H1 (cell line): ENCODE measurements around the gene SMIM33. TPM values are rescaled to one million over a fixed set of nuclear protein-coding genes. Genes with fewer than 3 reads are reported as not detected.

Source experiments
- CTCF ChIA-PET: fragments of 300-600 bp; sonication (Branson Sonifier 250); formaldehyde crosslinking; loops from one replicate; lab custom pipeline; 2021; ENCODE audit not compliant: partially characterized antibody; lab: Charles Lee
- POLR2A ChIA-PET: fragments of 300-600 bp; sonication (Branson Sonifier 250); formaldehyde crosslinking; loops from one replicate; lab custom pipeline; 2021; ENCODE audit warnings: inconsistent platforms; ENCODE audit not compliant: partially characterized antibody; lab: Charles Lee
- DNase-seq, 2 experiments: peaks; one replicate each; pipeline versions ENCODE4 v3.0.0 to v3.0.0-alpha.2; 2010 to 2022; ENCODE audit warnings: low spot score in 2 of 2, low read depth in 1 of 2, mixed read lengths in 1 of 2
- FAIRE-seq: peaks from 2 replicates; lab custom pipeline; 2011; peaks lifted over from hg19 to GRCh38; lab: Jason Lieb, UNC
- H2AFZ ChIP-seq: 2 replicates; pipeline ENCODE4 v1.8.1; 2012; ENCODE audit warnings: low read length, inconsistent platforms
- H2AK5ac ChIP-seq: 2 replicates; pipeline ENCODE4 v1.6.1; 2013; ENCODE audit warnings: low read depth, low read length
- H2BK120ac ChIP-seq: replicated peaks from 2 replicates; pipeline ENCODE3; 2013; ENCODE audit warnings: low read depth, low read length, inconsistent platforms
- H2BK12ac ChIP-seq: 2 replicates; pipeline ENCODE4 v1.6.1; 2013; ENCODE audit warnings: low read depth, low read length
- H2BK15ac ChIP-seq: 2 replicates; pipeline ENCODE4 v1.6.1; 2013; ENCODE audit warnings: low read length
- H2BK20ac ChIP-seq: 2 replicates; pipeline ENCODE4 v1.6.1; 2013; ENCODE audit warnings: low read length
- H2BK5ac ChIP-seq: 2 replicates; pipeline ENCODE4 v1.6.1; 2013; ENCODE audit warnings: low read depth, low read length
- H3K14ac ChIP-seq: 2 replicates; pipeline ENCODE4 v1.6.1; 2013; ENCODE audit warnings: inconsistent platforms; ENCODE audit not compliant: insufficient read length
- H3K18ac ChIP-seq: 2 replicates; pipeline ENCODE4 v1.6.1; 2013; ENCODE audit warnings: low read length; ENCODE audit errors: extremely low read depth
- H3K23ac ChIP-seq: 2 replicates; pipeline ENCODE4 v1.6.1; 2013; ENCODE audit warnings: inconsistent platforms; ENCODE audit not compliant: insufficient read length
- H3K23me2 ChIP-seq: 2 replicates; pipeline ENCODE4 v1.6.1; 2013; ENCODE audit warnings: low read depth, low read length
- H3K27ac ChIP-seq: 2 replicates; pipeline ENCODE4 v1.6.1; 2011; ENCODE audit warnings: low read depth, low read length, inconsistent platforms
- H3K27me3 ChIP-seq, 4 experiments: replicated peaks in 1 of 4; 1 replicate in 1 of 4; 2 replicates in 3 of 4; pipeline versions ENCODE4 v1.6.1 to v1.8.1; 2011 to 2013; ENCODE audit warnings: low read length in 3 of 4, mild to moderate bottlenecking in 3 of 4, inconsistent platforms in 2 of 4, mixed read lengths in 2 of 4, moderate library complexity in 1 of 4; ENCODE audit not compliant: control insufficient read depth in 3 of 4, insufficient read depth in 3 of 4; ENCODE audit errors: extremely low read depth in 1 of 4
- H3K36me3 ChIP-seq, 4 experiments: 2 replicates each; pipeline versions ENCODE4 v1.6.1 to v1.8.1; 2011 to 2013; ENCODE audit warnings: mild to moderate bottlenecking in 4 of 4, low read length in 3 of 4, moderate library complexity in 2 of 4, control low read depth in 1 of 4, inconsistent platforms in 1 of 4; ENCODE audit not compliant: insufficient read depth in 4 of 4, control insufficient read depth in 2 of 4
- H3K4ac ChIP-seq: replicated peaks from 2 replicates; pipeline ENCODE3; 2013; ENCODE audit warnings: low read length, low read depth, mixed read lengths, inconsistent platforms; ENCODE audit not compliant: insufficient read length
- H3K4me1 ChIP-seq, 4 experiments: replicated peaks in 1 of 4; 1 replicate in 1 of 4; 2 replicates in 3 of 4; pipeline versions ENCODE4 v1.6.1 to v1.8.1; 2011 to 2013; ENCODE audit warnings: low read length in 3 of 4, inconsistent platforms in 2 of 4, mixed read lengths in 1 of 4; ENCODE audit not compliant: insufficient read depth in 4 of 4, control insufficient read depth in 3 of 4
- H3K4me2 ChIP-seq, 2 experiments: 2 replicates each; pipeline versions ENCODE4 v1.6.1 to v1.8.1; 2011 to 2013; ENCODE audit warnings: low read depth in 2 of 2, low read length in 2 of 2, control low read depth in 1 of 2, inconsistent platforms in 1 of 2, mild to moderate bottlenecking in 1 of 2; ENCODE audit not compliant: insufficient read depth in 1 of 2
- H3K4me3 ChIP-seq, 4 experiments: fragments of 200-600, 300-600 bp in 1 of 4; sonication (generic), shearing (Covaris generic), sonication (Bioruptor Twin) in 1 of 4; 2 replicates each; pipeline versions ENCODE4 v1.5.1 to v1.8.1; 2011 to 2016; ENCODE audit warnings: low read length in 4 of 4, low read depth in 3 of 4, control low read depth in 2 of 4, inconsistent platforms in 2 of 4, mild to moderate bottlenecking in 2 of 4, mixed read lengths in 1 of 4, moderate library complexity in 1 of 4; ENCODE audit not compliant: insufficient read depth in 2 of 4; ENCODE audit errors: extremely low read depth in 1 of 4
- H3K56ac ChIP-seq: replicated peaks from 2 replicates; pipeline ENCODE3; 2013; ENCODE audit warnings: low read depth, mild to moderate bottlenecking, mixed read lengths, low read length, inconsistent platforms; ENCODE audit not compliant: insufficient read length
- H3K79me1 ChIP-seq: 2 replicates; pipeline ENCODE4 v1.6.1; 2013; ENCODE audit warnings: low read depth, low read length, control low read depth
- H3K79me2 ChIP-seq, 2 experiments: 2 replicates each; pipeline versions ENCODE4 v1.6.1 to v1.8.1; 2012 to 2013; ENCODE audit warnings: low read length in 2 of 2, mild to moderate bottlenecking in 2 of 2, inconsistent platforms in 1 of 2; ENCODE audit not compliant: insufficient read depth in 2 of 2, control insufficient read depth in 1 of 2
- H3K9ac ChIP-seq, 4 experiments: replicated peaks in 1 of 4; 1 replicate in 1 of 4; 2 replicates in 3 of 4; pipeline versions ENCODE4 v1.6.1 to v1.8.1; 2011 to 2013; ENCODE audit warnings: low read depth in 3 of 4, low read length in 3 of 4, control low read depth in 2 of 4, mild to moderate bottlenecking in 2 of 4, moderate library complexity in 2 of 4, inconsistent platforms in 1 of 4; ENCODE audit errors: extremely low read depth in 1 of 4
- H3K9me3 ChIP-seq, 2 experiments: 2 replicates each; pipeline versions ENCODE4 v1.6.1 to v1.8.1; 2012 to 2013; ENCODE audit warnings: mild to moderate bottlenecking in 2 of 2, moderate library complexity in 2 of 2, control low read depth in 1 of 2, inconsistent platforms in 1 of 2, low read depth in 1 of 2, low read length in 1 of 2, mixed read lengths in 1 of 2; ENCODE audit not compliant: insufficient read depth in 2 of 2
- H4K20me1 ChIP-seq, 2 experiments: replicated peaks in 1 of 2; 2 replicates each; pipeline versions ENCODE3 to v1.8.1; 2011 to 2013; ENCODE audit warnings: inconsistent platforms in 2 of 2, low read length in 2 of 2, mild to moderate bottlenecking in 1 of 2; ENCODE audit not compliant: insufficient read depth in 2 of 2, control insufficient read depth in 1 of 2
- H4K5ac ChIP-seq: 2 replicates; pipeline ENCODE4 v1.6.1; 2013; ENCODE audit warnings: low read length, low read depth, mixed read lengths, inconsistent platforms; ENCODE audit not compliant: insufficient read length
- H4K8ac ChIP-seq: 2 replicates; pipeline ENCODE4 v1.8.0; 2013; ENCODE audit warnings: mild to moderate bottlenecking, moderate library complexity, low read length, inconsistent platforms; ENCODE audit not compliant: insufficient read depth; ENCODE audit errors: extremely low read depth
- H4K91ac ChIP-seq: replicated peaks from 2 replicates; pipeline ENCODE3; 2013; ENCODE audit warnings: low read length, mixed read lengths, inconsistent platforms; ENCODE audit not compliant: insufficient read length
- BCL11A ChIP-seq, 2 experiments: IDR thresholded peaks; one replicate each; pipeline ENCODE4 v1.6.1; 2011; ENCODE audit warnings: low read depth in 2 of 2, low read length in 2 of 2, mild to moderate bottlenecking in 2 of 2
- CEBPB ChIP-seq: IDR thresholded peaks from 2 replicates; pipeline ENCODE4 v1.6.1; 2012; ENCODE audit warnings: low read depth, low read length
- E2F6 ChIP-seq: IDR thresholded peaks from 2 replicates; pipeline ENCODE4 v1.6.1; 2012; ENCODE audit warnings: inconsistent platforms
- KDM4A ChIP-seq: IDR thresholded peaks from one replicate; pipeline ENCODE4 v1.7.1; 2012; ENCODE audit warnings: low read depth, mild to moderate bottlenecking, moderate library complexity, low read length, inconsistent platforms; ENCODE audit not compliant: severe bottlenecking
- SP2 ChIP-seq: IDR thresholded peaks from 2 replicates; pipeline ENCODE4 v1.6.1; 2012; ENCODE audit warnings: mild to moderate bottlenecking, low read length, inconsistent platforms
- TAF1 ChIP-seq: IDR thresholded peaks from 2 replicates; pipeline ENCODE4 v1.6.1; 2011; ENCODE audit warnings: mild to moderate bottlenecking, low read depth, low read length
- WGBS, 2 experiments: shearing (Covaris generic) in 1 of 2; methylation state at CpG; one replicate each; pipeline versions ENCODE4 v1.1.6 to v1.1.7; 2013 to 2015; ENCODE audit warnings: low lambda C conversion rate in 2 of 2, mixed read lengths in 2 of 2, inconsistent platforms in 1 of 2, low coverage in 1 of 2, missing lambda C conversion rate in 1 of 2; ENCODE audit not compliant: insufficient replicate concordance in 2 of 2, insufficient coverage in 1 of 2, insufficient read length in 1 of 2; ENCODE audit errors: extremely low coverage in 1 of 2, missing lambda C conversion rate in 1 of 2; 5-methylcytosine and 5-hydroxymethylcytosine counted together
- polyA plus RNA-seq, 7 experiments: library from polyadenylated mRNA; depleted of rRNA in 3 of 7; stranded (reverse) in 5 of 7; unstranded in 2 of 7; fragments of >200 nt in 5 of 7; fragments of 200-250 nt in 2 of 7; gene quantifications; 1 replicate in 5 of 7; 2 replicates in 1 of 7; 4 replicates in 1 of 7; pipeline versions ENCODE4 v1.2.1 to v1.2.3, GENCODE V29; 2011 to 2013; ENCODE audit warnings: missing spikeins in 2 of 7, mixed read lengths in 2 of 7
- total RNA-seq: library from RNA; stranded (reverse); fragmentation: NEBNext Ultra II Directional; extraction: Animal tissue kit (Norgen Biotek cat#: 25700); gene quantifications from 2 replicates; pipeline ENCODE4 v1.2.1, GENCODE V29; 2021

Gene SMIM33
- total and polyA plus RNA-seq, 2 of the 8 experiments (the other 6 are each of a cell fraction or from before 2014, with no cell fraction given): not detected

DNA sequence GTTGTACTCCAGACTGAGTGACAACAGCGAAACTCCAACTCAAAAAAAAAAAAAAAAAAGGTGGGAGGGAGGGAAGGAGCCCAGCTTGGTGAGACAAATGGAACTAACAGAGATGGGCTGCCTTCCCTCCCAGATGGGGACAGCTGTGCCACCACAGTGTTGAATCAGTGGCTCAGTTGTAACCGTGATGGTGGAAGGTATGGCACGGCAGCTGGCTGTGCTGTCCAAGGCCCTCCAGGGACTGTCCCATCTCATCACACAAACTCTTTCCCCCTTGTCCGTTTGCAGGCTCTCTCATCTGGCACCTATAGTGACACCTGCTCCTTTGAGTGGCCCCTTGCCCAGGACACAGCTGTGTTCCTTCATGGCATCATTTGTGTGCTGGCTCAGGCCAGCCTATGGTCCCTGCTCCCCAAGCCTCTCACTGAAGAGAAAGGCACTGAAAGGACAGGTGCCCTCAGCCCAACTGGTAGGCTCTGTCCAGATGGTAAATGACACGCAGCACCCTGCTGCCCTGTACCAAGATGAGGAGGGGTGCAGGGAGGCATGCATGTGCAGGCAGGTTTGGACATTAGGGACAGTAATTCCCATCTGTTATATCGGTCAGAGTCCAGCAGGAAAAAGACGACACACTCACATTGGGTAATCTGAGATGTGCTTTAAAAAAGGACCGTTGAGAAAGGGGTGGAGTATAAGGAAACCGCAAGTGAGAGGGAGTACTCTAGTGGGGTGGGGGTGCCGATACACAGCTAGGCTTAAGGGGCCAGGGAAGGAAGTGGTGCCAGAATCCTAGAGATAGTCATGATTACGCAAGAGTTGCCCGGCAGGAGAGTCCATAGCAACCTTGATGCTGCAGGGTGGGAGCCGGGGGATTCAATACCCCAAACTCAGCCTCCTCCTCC lies 4.3 kb downstream of the SMIM33 start:
- Histone ChIP-seq H3K79me1 (no peaks in the 10 kb centered on the region), H3K18ac (no peak overlapping the region), H4K20me1 (no peaks in the 10 kb centered on the region), H2BK120ac (no peak overlapping the region), H3K14ac (no peak overlapping the region), H4K5ac (no peak overlapping the region), H4K91ac (peak overlapping the region; percentile 9), H3K4me3 (no peak overlapping the region), H3K27ac (no peak overlapping the region), H3K4ac (no peak overlapping the region), H2BK20ac (no peak overlapping the region), H3K4me2 (no peak overlapping the region), H3K23me2 (no peaks in the 10 kb centered on the region), H3K4me1 (peaks cover 6 to 33% (median 15%) of the 10 kb centered on the region in 4 experiments), H2BK5ac (no peak overlapping the region), H3K79me2 (no peaks in the 10 kb centered on the region), H3K56ac (no peak overlapping the region), H3K9me3 (no peaks in the 10 kb centered on the region), H3K27me3 (0 out of 7 replicates have a peak, but pooled peaks cover 0 to 2% (median 0%) of the 10 kb centered on the region in 4 experiments), H3K9ac (no peak overlapping the region), H2AK5ac (no peak overlapping the region; the same call in 1 of the 2 replicates), H2AFZ (no peak overlapping the region), H3K36me3 (no peaks in the 10 kb centered on the region), H2BK15ac (no peak overlapping the region), H4K8ac (no peak overlapping the region), H3K23ac (no peak overlapping the region), H2BK12ac (peak overlapping the region; percentile 18; the same call in 1 of the 2 replicates)
- CTCF ChIA-PET: interaction anchor here (0.7 to 2.3 kb wide), 3 partner anchors 19 to 53 kb away, joined by 3 to 6 read pairs (median 4); no protein-coding TSS in a partner anchor
- FAIRE-seq (no peak), DNase-seq (no peak)
- TF ChIP-seq E2F6 (no peak), BCL11A (IDR thresholded peaks at IDR 0.05; ENCODE audit: low read depth in 2 of 2, low read length in 2 of 2) (no peak), KDM4A (no peak), TAF1 (no peak), SP2 (no peak), CEBPB (peak; percentile 93)
- POLR2A ChIA-PET: no interaction called here
- 90% methylated on average over 12 of the region's 13 CpGs; no CpG with 5 or more reads in 1 of the 2 experiments for WGBS, 2 experiments
